BLaER1 (cell line): Measurements from ENCODE around the gene TENT4B.
A peak's percentile ranks its signal among the peaks of the same experiment; 100 is the strongest.

Experiments
- H3K27ac ChIP-seq: shearing (Covaris generic); formaldehyde crosslinking; 2 replicates; pipeline ENCODE4 v1.8.1; 2022
- H3K27me3 ChIP-seq: shearing (Covaris generic); formaldehyde crosslinking; 2 replicates; pipeline ENCODE4 v1.8.1; 2022
- H3K36me3 ChIP-seq: shearing (Covaris generic); formaldehyde crosslinking; 2 replicates; pipeline ENCODE4 v1.8.1; 2022
- H3K4me1 ChIP-seq: shearing (Covaris generic); formaldehyde crosslinking; 2 replicates; pipeline ENCODE4 v1.8.1; 2022
- H3K4me2 ChIP-seq: shearing (Covaris generic); formaldehyde crosslinking; 2 replicates; pipeline ENCODE4 v1.8.1; 2022
- H3K4me3 ChIP-seq: shearing (Covaris generic); formaldehyde crosslinking; 2 replicates; pipeline ENCODE4 v1.8.1; 2022
- H3K9ac ChIP-seq: shearing (Covaris generic); formaldehyde crosslinking; 2 replicates; pipeline ENCODE4 v1.8.1; 2022
- H3K9me3 ChIP-seq: shearing (Covaris generic); formaldehyde crosslinking; 2 replicates; pipeline ENCODE4 v1.8.1; 2022
- H4K20me1 ChIP-seq: shearing (Covaris generic); formaldehyde crosslinking; 2 replicates; pipeline ENCODE4 v1.8.1; 2022
- Cebpa-rat ChIP-seq: shearing (Covaris generic); IDR thresholded peaks from 2 replicates; pipeline ENCODE4 v1.8.1; 2022

Gene TENT4B

GRCh38 chr16:50208460-50208931 is 55.4 kb downstream of the TENT4B start:
- Histone ChIP-seq H3K4me2 (no peak overlapping the region), H3K4me1 (peaks cover 38% of the 10 kb centered on the region), H3K9me3 (no peaks in the 10 kb centered on the region), H4K20me1 (peaks cover 83% of the 10 kb centered on the region), H3K4me3 (no peak overlapping the region), H3K27ac (no peak overlapping the region), H3K27me3 (no peaks in the 10 kb centered on the region), H3K36me3 (peaks cover 21% of the 10 kb centered on the region), H3K9ac (no peak overlapping the region)
- TF ChIP-seq Cebpa-rat = no peak

GRCh38 chr16:50209546-50210265 is 56.6 kb downstream of the TENT4B start:
- peak; percentile 61; the same call in 1 of the 2 replicates for TF ChIP-seq Cebpa-rat
- Histone ChIP-seq H3K4me1 (peaks cover 33% of the 10 kb centered on the region), H3K27me3 (no peaks in the 10 kb centered on the region), H3K4me3 (no peak overlapping the region), H3K9me3 (no peaks in the 10 kb centered on the region), H4K20me1 (peaks cover 71% of the 10 kb centered on the region), H3K4me2 (peak overlapping the region; percentile 48), H3K27ac (no peak overlapping the region), H3K9ac (no peak overlapping the region), H3K36me3 (peaks cover 26% of the 10 kb centered on the region)

- Histone ChIP-seq H3K27ac (no peak overlapping the region), H4K20me1 (peaks cover 64% of the 10 kb centered on the region), H3K4me2 (peak overlapping the region; percentile 48), H3K27me3 (no peaks in the 10 kb centered on the region), H3K4me1 (peaks cover 33% of the 10 kb centered on the region), H3K36me3 (peaks cover 34% of the 10 kb centered on the region), H3K4me3 (no peak overlapping the region), H3K9ac (no peak overlapping the region), H3K9me3 (no peaks in the 10 kb centered on the region)
- no peak for TF ChIP-seq Cebpa-rat
These were observed 57.3 kb downstream of the TENT4B start for GRCh38 chr16:50210266-50211038.

GRCh38 chr16:50213939-50214519 is 60.9 kb downstream of the TENT4B start:
- H3K4me1 ChIP-seq = peaks cover 17% of the 10 kb centered on the region
- H3K4me2 ChIP-seq = no peak overlapping the region
- no peak overlapping the region for H3K27ac ChIP-seq
- no peak overlapping the region for H3K9ac ChIP-seq
- no peak overlapping the region for H3K4me3 ChIP-seq
- peaks cover 31% of the 10 kb centered on the region for H4K20me1 ChIP-seq
- H3K36me3 ChIP-seq = peaks cover 64% of the 10 kb centered on the region
- no peaks in the 10 kb centered on the region for H3K27me3 ChIP-seq
- H3K9me3 ChIP-seq = no peaks in the 10 kb centered on the region
- TF ChIP-seq Cebpa-rat = no peak

- Histone ChIP-seq H3K9me3 (no peaks in the 10 kb centered on the region), H4K20me1 (peaks cover 15% of the 10 kb centered on the region), H3K27me3 (no peaks in the 10 kb centered on the region), H3K9ac (no peak overlapping the region), H3K4me1 (peaks cover under 1% of the 10 kb centered on the region), H3K4me2 (no peak overlapping the region), H3K27ac (no peak overlapping the region), H3K4me3 (no peak overlapping the region), H3K36me3 (peaks cover 73% of the 10 kb centered on the region)
- no peak for TF ChIP-seq Cebpa-rat
These were observed 62.6 kb downstream of the TENT4B start for GRCh38 chr16:50215680-50216079.

- peaks cover 78% of the 10 kb centered on the region for H3K36me3 ChIP-seq
- H3K4me3 ChIP-seq = no peak overlapping the region
- TF ChIP-seq Cebpa-rat = no peak
These were observed 63.1 kb downstream of the TENT4B start for GRCh38 chr16:50216231-50216630.

GRCh38 chr16:50219402-50219975 is 66.4 kb downstream of the TENT4B start:
- no peak overlapping the region for H3K9ac ChIP-seq
- H3K9me3 ChIP-seq = no peaks in the 10 kb centered on the region
- no peaks in the 10 kb centered on the region for H3K4me1 ChIP-seq
- H3K36me3 ChIP-seq = peaks cover 76% of the 10 kb centered on the region
- no peaks in the 10 kb centered on the region for H4K20me1 ChIP-seq
- no peak overlapping the region for H3K4me2 ChIP-seq
- H3K27ac ChIP-seq = no peak overlapping the region
- no peak overlapping the region for H3K4me3 ChIP-seq
- H3K27me3 ChIP-seq = no peaks in the 10 kb centered on the region
- TF ChIP-seq Cebpa-rat = no peak

More at GRCh38 chr16:50216231-50216630, 63.1 kb downstream of the TENT4B start:
- Histone ChIP-seq H3K27ac (no peak overlapping the region), H3K4me2 (no peak overlapping the region), H3K4me1 (no peaks in the 10 kb centered on the region; the same call in 1 of the 2 replicates), H4K20me1 (peaks cover 9% of the 10 kb centered on the region), H3K9ac (no peak overlapping the region), H3K27me3 (no peaks in the 10 kb centered on the region), H3K9me3 (no peaks in the 10 kb centered on the region)

- no peak overlapping the region for H3K27ac ChIP-seq
- H3K4me1 ChIP-seq = no peaks in the 10 kb centered on the region
- no peaks in the 10 kb centered on the region for H3K9me3 ChIP-seq
- no peak for TF ChIP-seq Cebpa-rat
- H3K4me3 ChIP-seq = no peak overlapping the region
- H4K20me1 ChIP-seq = no peaks in the 10 kb centered on the region
- no peak overlapping the region for H3K4me2 ChIP-seq
- peaks cover 84% of the 10 kb centered on the region for H3K36me3 ChIP-seq
- H3K27me3 ChIP-seq = no peaks in the 10 kb centered on the region
- H3K9ac ChIP-seq = no peak overlapping the region
These were observed 71.2 kb downstream of the TENT4B start for GRCh38 chr16:50224286-50224685.

GRCh38 chr16:50227120-50227519 is 74.0 kb downstream of the TENT4B start:
- no peaks in the 10 kb centered on the region for H3K27me3 ChIP-seq
- H3K9me3 ChIP-seq = no peaks in the 10 kb centered on the region
- no peak overlapping the region for H3K4me2 ChIP-seq
- no peaks in the 10 kb centered on the region for H4K20me1 ChIP-seq
- no peaks in the 10 kb centered on the region for H3K4me1 ChIP-seq
- H3K4me3 ChIP-seq = no peak overlapping the region
- H3K36me3 ChIP-seq = peaks cover 68% of the 10 kb centered on the region
- no peak overlapping the region for H3K27ac ChIP-seq
- H3K9ac ChIP-seq = no peak overlapping the region
- no peak for TF ChIP-seq Cebpa-rat
